Neural progenitor cell (in vitro differentiated cells): ENCODE results near the gene CDH26.

Experiments
- CTCF ChIP-seq: fragments of 200-600 bp; sonication (generic); IDR thresholded peaks from 2 replicates; pipeline ENCODE4 v1.5.1; 2017; ENCODE audit warnings: antibody characterized with exemption, mild to moderate bottlenecking
- EZH2 ChIP-seq: fragments of 200-600 bp; sonication (generic); IDR thresholded peaks from 2 replicates; pipeline ENCODE4 v1.6.1; 2017; ENCODE audit warnings: antibody characterized with exemption, mild to moderate bottlenecking, moderate library complexity

GRCh38 chr20:59955131-59955796, 3.0 kb upstream of the CDH26 start:
- TF ChIP-seq CTCF = peak; percentile 35
- TF ChIP-seq EZH2 = no peak
